HG02938 (cell line): ENCODE measurements around the gene DYNC1H1.

Source experiments
- ATAC-seq: cut with Tn5 transposase; IDR thresholded peaks from one replicate; pipeline ENCODE4 v1.9.1; 2021; ENCODE audit warnings: mild to moderate bottlenecking, moderate library complexity; ENCODE audit not compliant: unreplicated experiment

Gene DYNC1H1

DNA sequence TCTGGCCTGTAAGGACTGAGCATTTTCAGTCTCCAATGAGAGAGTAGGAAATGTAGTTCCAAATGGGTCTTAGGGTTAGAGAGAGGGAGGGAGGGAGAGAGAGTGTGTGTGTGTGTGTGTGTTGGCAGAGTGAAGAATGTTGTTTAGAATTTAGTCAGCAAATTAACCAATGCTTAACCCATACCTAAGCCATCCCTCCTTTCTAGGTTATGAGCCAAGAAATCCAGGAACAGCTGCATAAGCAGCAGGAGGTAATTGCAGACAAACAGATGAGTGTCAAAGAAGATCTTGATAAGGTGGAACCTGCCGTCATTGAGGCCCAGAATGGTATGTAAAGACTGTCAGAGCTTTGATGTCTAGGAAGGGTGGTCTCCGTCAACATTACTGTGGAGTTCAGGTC, 65.6 kb downstream of the DYNC1H1 start:
- ATAC-seq, result no peak

DNA sequence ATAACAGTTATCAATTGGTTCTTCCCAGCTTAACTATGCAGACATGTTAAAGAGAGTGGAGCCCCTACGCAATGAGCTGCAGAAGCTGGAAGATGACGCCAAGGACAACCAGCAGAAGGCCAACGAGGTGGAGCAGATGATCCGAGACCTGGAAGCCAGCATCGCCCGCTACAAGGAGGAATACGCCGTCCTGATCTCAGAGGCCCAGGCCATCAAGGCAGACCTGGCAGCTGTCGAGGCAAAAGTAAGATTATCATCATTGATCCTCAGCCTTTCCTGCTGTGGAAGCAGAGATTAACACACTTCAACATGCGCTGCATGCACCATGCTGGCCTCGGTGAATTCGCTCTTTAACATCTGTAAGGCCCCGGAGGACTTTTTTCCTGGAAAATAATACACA, 68.9 kb downstream of the DYNC1H1 start:
- ATAC-seq, result no peak

DNA sequence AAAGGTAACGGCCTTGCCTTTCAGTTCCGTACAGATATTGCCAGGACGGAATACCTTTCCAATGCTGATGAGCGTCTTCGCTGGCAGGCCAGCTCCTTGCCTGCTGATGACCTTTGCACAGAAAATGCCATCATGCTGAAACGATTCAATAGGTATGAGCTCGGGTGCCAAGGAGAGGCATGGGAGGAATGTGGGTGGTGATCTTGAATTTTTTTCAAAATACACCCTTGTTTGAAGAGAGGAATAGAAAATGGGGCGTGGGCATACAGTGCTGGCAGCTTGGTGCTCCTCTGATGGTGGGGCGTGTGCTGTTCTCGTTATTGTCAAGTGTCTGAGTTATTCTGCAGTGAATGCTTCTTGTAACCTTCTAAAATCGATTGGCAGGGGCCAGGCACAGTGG, 69.9 kb downstream of the DYNC1H1 start:
- no peak for ATAC-seq

- no peak for ATAC-seq
These were observed 71.5 kb downstream of the DYNC1H1 start for GRCh38 chr14:102035914-102036313.

GRCh38 chr14:102037686-102038085, 73.3 kb downstream of the DYNC1H1 start:
- ATAC-seq, result no peak

DNA sequence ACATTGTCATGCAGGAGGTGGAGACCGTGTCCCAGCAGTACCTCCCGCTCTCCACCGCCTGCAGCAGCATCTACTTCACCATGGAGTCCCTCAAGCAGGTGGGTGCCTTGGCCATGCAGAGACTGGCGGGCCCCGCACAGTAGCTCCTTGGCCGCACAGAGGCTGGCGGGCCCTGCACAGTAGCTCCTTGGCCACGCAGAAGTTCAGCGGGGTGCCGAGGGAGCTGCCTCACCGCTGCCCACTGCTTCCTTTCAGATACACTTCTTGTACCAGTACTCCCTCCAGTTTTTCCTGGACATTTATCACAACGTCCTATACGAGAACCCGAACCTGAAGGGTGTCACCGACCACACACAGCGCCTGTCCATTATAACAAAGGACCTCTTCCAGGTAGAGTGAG, 74.8 kb downstream of the DYNC1H1 start:
- ATAC-seq, result no peak

DNA sequence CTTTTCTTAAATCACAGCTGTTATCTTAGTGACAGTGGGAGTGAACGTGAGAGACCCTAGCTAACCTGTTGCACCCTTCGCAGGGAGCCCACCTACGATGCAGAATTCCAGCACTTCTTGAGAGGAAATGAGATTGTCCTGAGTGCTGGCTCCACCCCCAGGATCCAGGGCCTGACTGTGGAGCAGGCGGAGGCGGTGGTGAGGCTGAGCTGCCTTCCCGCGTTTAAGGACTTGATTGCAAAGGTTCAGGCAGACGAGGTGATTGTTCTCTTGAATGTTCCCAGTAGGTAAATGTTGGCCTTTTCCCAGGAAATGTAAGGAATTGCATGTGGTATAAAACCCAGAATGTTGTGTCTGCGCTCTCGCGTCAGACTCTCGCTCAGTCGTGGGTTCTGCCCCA, 75.8 kb downstream of the DYNC1H1 start:
- no peak for ATAC-seq

GRCh38 chr14:102042699-102043098, 78.3 kb downstream of the DYNC1H1 start:
- ATAC-seq, result no peak

DNA sequence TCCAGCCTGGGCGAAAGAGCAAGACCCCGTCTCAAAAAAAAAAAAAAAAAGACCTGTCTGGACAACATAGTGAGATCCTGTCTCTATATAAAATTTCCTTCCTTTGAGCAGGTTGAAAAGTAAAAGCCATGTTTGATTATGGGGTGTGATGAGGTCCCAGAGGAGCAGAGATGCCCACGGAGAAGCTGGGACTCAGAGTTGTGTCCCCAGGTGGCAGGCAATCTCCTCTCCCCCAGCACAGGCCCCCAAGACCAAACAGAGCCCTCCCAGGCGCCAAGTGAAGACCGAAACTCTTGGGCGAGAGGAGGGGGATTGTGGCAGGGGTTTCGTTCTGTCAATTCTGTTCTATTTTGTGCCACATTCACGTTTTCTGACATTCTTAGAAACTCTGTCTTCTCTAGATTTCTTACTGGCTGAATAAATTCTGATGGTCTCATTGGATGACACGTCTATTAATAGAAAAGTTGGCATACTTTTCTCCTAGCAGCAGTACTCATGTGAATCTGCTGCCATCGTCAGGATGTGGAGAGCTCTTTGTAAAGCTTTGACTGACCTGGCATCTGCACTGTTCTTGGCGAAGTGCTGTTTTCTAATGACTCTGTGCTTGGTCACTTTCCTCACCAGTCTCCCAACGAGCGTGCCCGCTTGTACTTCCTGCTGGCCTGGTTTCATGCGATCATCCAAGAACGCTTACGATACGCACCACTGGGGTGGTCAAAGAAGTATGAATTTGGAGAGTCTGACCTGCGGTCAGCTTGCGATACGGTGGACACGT, 79.1 kb downstream of the DYNC1H1 start:
- no peak for ATAC-seq

- ATAC-seq, result no peak
These were observed 80.2 kb downstream of the DYNC1H1 start for GRCh38 chr14:102044566-102044965.

GRCh38 chr14:102046337-102047278, 82.2 kb downstream of the DYNC1H1 start:
- no peak for ATAC-seq

GRCh38 chr14:102047808-102048540, 83.6 kb downstream of the DYNC1H1 start:
- ATAC-seq, result no peak

GRCh38 chr14:102049258-102050025, 85.1 kb downstream of the DYNC1H1 start:
- ATAC-seq, result no peak

DNA sequence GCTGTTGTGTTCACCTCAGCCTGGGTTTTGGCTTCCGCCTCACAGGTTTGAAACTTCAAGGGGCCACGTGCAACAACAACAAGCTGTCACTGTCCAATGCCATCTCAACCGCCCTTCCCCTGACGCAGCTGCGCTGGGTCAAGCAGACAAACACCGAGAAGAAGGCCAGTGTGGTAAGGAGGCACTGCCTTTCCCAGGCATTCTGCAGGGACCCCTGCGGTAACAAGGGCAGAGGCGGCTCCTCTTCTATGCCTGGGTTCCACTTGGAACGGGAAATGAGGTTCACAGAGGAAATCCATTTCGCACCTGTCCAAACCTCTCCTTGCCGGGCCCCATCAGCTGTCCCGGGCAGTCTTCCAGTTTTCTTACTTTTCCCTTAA, 85.6 kb downstream of the DYNC1H1 start:
- ATAC-seq, result no peak

DNA sequence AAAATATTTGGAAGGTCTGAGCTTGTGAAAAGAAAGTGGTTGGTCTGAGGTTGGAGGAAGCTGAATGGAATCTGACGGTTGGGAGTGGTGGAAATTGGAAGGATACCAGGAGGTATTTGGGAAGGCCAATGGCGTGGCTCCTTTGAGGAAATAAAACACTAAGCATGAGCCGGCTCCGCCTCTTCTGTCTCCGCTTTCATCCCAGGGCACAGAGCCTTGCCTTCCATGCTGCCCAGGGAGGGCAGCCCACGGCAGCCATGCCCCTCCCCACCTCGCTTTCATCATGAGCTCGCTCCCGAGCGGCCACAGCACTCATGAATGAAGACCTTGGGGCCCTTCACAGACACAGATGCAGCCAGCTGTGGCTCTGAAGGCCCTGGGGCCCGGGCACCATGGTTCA, 86.3 kb downstream of the DYNC1H1 start:
- no peak for ATAC-seq

- no peak for ATAC-seq
These were observed 88.1 kb downstream of the DYNC1H1 start for GRCh38 chr14:102052522-102052921.

- no peak for ATAC-seq
These were observed 91.0 kb downstream of the DYNC1H1 start for GRCh38 chr14:102055181-102055901.

GRCh38 chr14:102056694-102057442, 92.5 kb downstream of the DYNC1H1 start:
- no peak for ATAC-seq

- no peak for ATAC-seq
These were observed 93.2 kb downstream of the DYNC1H1 start for GRCh38 chr14:102057480-102058114.
